ENCODE results near the gene LMNA.
"Not testable (repeated sequence)": the region's sequence is repeated elsewhere in the genome, so short reads cannot be mapped to it uniquely, and the experiment has no call there.

LMNA gene

GRCh38 chr1:156164125-156164831 is 49.8 kb downstream of the LMNA start:
- DNase-seq, result no peak

- no peak for DNase-seq
Measured at GRCh38 chr1:156165083-156165482, 50.6 kb downstream of the LMNA start.

- DNase-seq, result peak; percentile 66
Measured at GRCh38 chr1:156167536-156167935, 53.0 kb downstream of the LMNA start.

- no peak for DNase-seq
Measured at GRCh38 chr1:156172696-156173470, 58.4 kb downstream of the LMNA start.

- DNase-seq, result no peak
Measured at GRCh38 chr1:156176610-156177210, 62.2 kb downstream of the LMNA start.

- no peak for DNase-seq
Measured at GRCh38 chr1:156177919-156178654, 63.6 kb downstream of the LMNA start.

- DNase-seq, result no peak
Measured at GRCh38 chr1:156180471-156180870, 66.0 kb downstream of the LMNA start.

GRCh38 chr1:156181391-156181924 is 66.9 kb downstream of the LMNA start:
- DNase-seq, result not testable (repeated sequence)

GRCh38 chr1:156182010-156182779 is 67.7 kb downstream of the LMNA start:
- DNase-seq, result not testable (repeated sequence)

GRCh38 chr1:156186347-156187177 is 72.1 kb downstream of the LMNA start:
- DNase-seq, result not testable (repeated sequence)

All from DMS153 (cell line).